ENCODE measurements around the gene SIPA1. TPM values are rescaled to one million over a fixed set of nuclear protein-coding genes. Genes with fewer than 3 reads are reported as not detected.

Gene SIPA1
- total and polyA plus RNA-seq, 2 of the 8 experiments (the other 6 are each of a cell fraction or from before 2014, with no cell fraction given), result 35.3 to 72.2 TPM

- CTCF ChIA-PET (ENCODE audit: partially characterized antibody), result interaction anchor here (0.9 to 14.8 kb wide), 5 partner anchors 13 to 170 kb away, joined by 3 to 227 read pairs (median 3); partner anchors contain the start of genes KCNK7 and SIPA1
- POLR2A ChIA-PET (ENCODE audit: partially characterized antibody), result interaction anchor here (0.7 to 2.1 kb wide), 7 partner anchors 9 to 69 kb away, joined by 3 to 6 read pairs (median 4); partner anchors contain the start of gene KCNK7
- 85% methylated on average over 4 of the region's 5 CpGs; no CpG with 5 or more reads in 1 of the 2 experiments for WGBS, 2 experiments (ENCODE audit: extremely low coverage in 1 of 2, insufficient coverage in 1 of 2, insufficient read length in 1 of 2, insufficient replicate concordance in 2 of 2, low coverage in 1 of 2, low lambda C conversion rate in 2 of 2, missing lambda C conversion rate in 1 of 2)
These were observed 28.2 kb upstream of the SIPA1 start for GRCh38 chr11:65609665-65610064.

More at GRCh38 chr11:65609665-65610064, 28.2 kb upstream of the SIPA1 start:
- Histone ChIP-seq H2BK15ac (ENCODE audit: low read length) (no peak overlapping the region), H4K8ac (ENCODE audit: extremely low read depth, insufficient read depth, low read length) (0 out of 2 replicates have a peak overlapping the region, but pooled peaks have one; percentile 9), H3K79me2 (ENCODE audit: control insufficient read depth in 1 of 2, insufficient read depth in 2 of 2, low read length in 2 of 2) (peaks cover 5 to 11% of the 10 kb centered on the region in 2 experiments; a peak in 2 of 4 replicates), H3K23me2 (ENCODE audit: low read depth, low read length) (peaks cover 15% of the 10 kb centered on the region), H2BK20ac (ENCODE audit: low read length) (no peak overlapping the region), H3K4me1 (replicated peaks in 1 of 4; ENCODE audit: control insufficient read depth in 3 of 4, insufficient read depth in 4 of 4, low read length in 3 of 4) (peaks cover 0 to 30% (median 13%) of the 10 kb centered on the region in 4 experiments; a peak in 6 of 7 replicates), H3K4me2 (ENCODE audit: insufficient read depth in 1 of 2, low read depth in 2 of 2, low read length in 2 of 2) (no peak overlapping the region), H3K18ac (ENCODE audit: extremely low read depth, low read length) (no peak overlapping the region), H3K56ac (replicated peaks; ENCODE audit: insufficient read length, low read depth, low read length) (no peak overlapping the region), H2BK12ac (ENCODE audit: low read depth, low read length) (no peak overlapping the region), H4K91ac (replicated peaks; ENCODE audit: insufficient read length, low read length) (no peak overlapping the region), H3K4ac (replicated peaks; ENCODE audit: insufficient read length, low read depth, low read length) (no peak overlapping the region), H2BK5ac (ENCODE audit: low read depth, low read length) (no peak overlapping the region), H3K27ac (ENCODE audit: low read depth, low read length) (no peak overlapping the region), H4K5ac (ENCODE audit: insufficient read length, low read depth, low read length) (no peak overlapping the region), H2AK5ac (ENCODE audit: low read depth, low read length) (no peak overlapping the region), H2AFZ (ENCODE audit: low read length) (no peak overlapping the region), H3K27me3 (replicated peaks in 1 of 4; ENCODE audit: control insufficient read depth in 3 of 4, extremely low read depth in 1 of 4, insufficient read depth in 3 of 4, low read length in 3 of 4) (no peaks in the 10 kb centered on the region; a peak in 1 of 7 replicates), H3K36me3 (ENCODE audit: control insufficient read depth in 2 of 4, insufficient read depth in 4 of 4, low read length in 3 of 4) (peaks cover 2 to 14% (median 5%) of the 10 kb centered on the region in 4 experiments; a peak in 4 of 8 replicates), H3K14ac (ENCODE audit: insufficient read length) (no peak overlapping the region), H3K4me3 (ENCODE audit: extremely low read depth in 1 of 4, insufficient read depth in 2 of 4, low read depth in 3 of 4, low read length in 4 of 4) (no peak overlapping the region), H3K9me3 (ENCODE audit: insufficient read depth in 2 of 2, low read depth in 1 of 2, low read length in 1 of 2) (no peaks in the 10 kb centered on the region), H3K9ac (replicated peaks in 1 of 4; ENCODE audit: extremely low read depth in 1 of 4, low read depth in 3 of 4, low read length in 3 of 4) (no peak overlapping the region), H3K79me1 (ENCODE audit: low read depth, low read length) (peaks cover 23% of the 10 kb centered on the region), H4K20me1 (replicated peaks in 1 of 2; ENCODE audit: control insufficient read depth in 1 of 2, insufficient read depth in 2 of 2, low read length in 2 of 2) (peaks cover 5 to 23% of the 10 kb centered on the region in 2 experiments), H2BK120ac (replicated peaks; ENCODE audit: low read depth, low read length) (no peak overlapping the region), H3K23ac (ENCODE audit: insufficient read length) (no peak overlapping the region)
- no peak for TF ChIP-seq FOSL1 (IDR thresholded peaks at IDR 0.05; ENCODE audit: insufficient read depth, low read depth, low read length)
- no peak for TF ChIP-seq SAP30 (IDR thresholded peaks at IDR 0.05; ENCODE audit: insufficient read depth, insufficient replicate concordance, low read length)
- no peak for TF ChIP-seq HDAC6 (IDR thresholded peaks at IDR 0.05; ENCODE audit: low read depth, low read length)
- no peak for TF ChIP-seq GABPA (IDR thresholded peaks at IDR 0.05; ENCODE audit: borderline replicate concordance, insufficient read depth, low read length)
- no peak for FAIRE-seq
- no peak for DNase-seq (ENCODE audit: low read depth in 1 of 2, low spot score in 2 of 2)

Data from H1 (cell line).